Glutamatergic neuron (in vitro differentiated cells): ENCODE data around the gene FGF13. TPM values are rescaled to one million over a fixed set of nuclear protein-coding genes. Genes with fewer than 3 reads are reported as not detected.

Source experiments
- DNase-seq: peaks from one replicate; pipeline ENCODE4 v3.0.0; 2022
- H3K27ac Mint-ChIP-seq: one replicate; pipeline ENCODE4 v1.8.0; 2020; ENCODE audit warnings: mild to moderate bottlenecking, mixed read lengths, inconsistent platforms; ENCODE audit not compliant: unreplicated experiment
- H3K27me3 Mint-ChIP-seq: one replicate; pipeline ENCODE4 v1.8.0; 2020; ENCODE audit warnings: mild to moderate bottlenecking, moderate library complexity, mixed read lengths, inconsistent platforms; ENCODE audit not compliant: unreplicated experiment
- H3K36me3 Mint-ChIP-seq: one replicate; pipeline ENCODE4 v1.8.0; 2020; ENCODE audit warnings: mild to moderate bottlenecking, mixed read lengths, inconsistent platforms; ENCODE audit not compliant: unreplicated experiment
- H3K4me1 Mint-ChIP-seq: one replicate; pipeline ENCODE4 v1.8.0; 2020; ENCODE audit warnings: mild to moderate bottlenecking, low read depth, mixed read lengths, inconsistent platforms; ENCODE audit not compliant: unreplicated experiment
- H3K4me3 Mint-ChIP-seq: one replicate; pipeline ENCODE4 v1.8.0; 2020; ENCODE audit warnings: mild to moderate bottlenecking, mixed read lengths, inconsistent platforms; ENCODE audit not compliant: unreplicated experiment
- H3K9me3 Mint-ChIP-seq: one replicate; pipeline ENCODE4 v1.8.0; 2020; ENCODE audit warnings: mild to moderate bottlenecking, moderate library complexity, mixed read lengths, inconsistent platforms; ENCODE audit not compliant: unreplicated experiment
- total RNA-seq: library from RNA; stranded (reverse); fragmentation: NEBNext Ultra II Directional; extraction: Animal tissue kit (Norgen Biotek cat#: 25700); gene quantifications from one replicate; pipeline ENCODE4 v1.2.1, GENCODE V29; 2021; ENCODE audit not compliant: unreplicated experiment
- TF ChIP-seq, protein P1 (sequence below): fragments of 200-600 bp; sonication (generic); IDR thresholded peaks from one replicate; pipeline ENCODE4 v1.5.0; 2021; ENCODE audit not compliant: partially characterized antibody, unreplicated experiment

The FGF13 gene
- total RNA-seq, 1 donor from 2014 or later, result 34.2 TPM

DNA sequence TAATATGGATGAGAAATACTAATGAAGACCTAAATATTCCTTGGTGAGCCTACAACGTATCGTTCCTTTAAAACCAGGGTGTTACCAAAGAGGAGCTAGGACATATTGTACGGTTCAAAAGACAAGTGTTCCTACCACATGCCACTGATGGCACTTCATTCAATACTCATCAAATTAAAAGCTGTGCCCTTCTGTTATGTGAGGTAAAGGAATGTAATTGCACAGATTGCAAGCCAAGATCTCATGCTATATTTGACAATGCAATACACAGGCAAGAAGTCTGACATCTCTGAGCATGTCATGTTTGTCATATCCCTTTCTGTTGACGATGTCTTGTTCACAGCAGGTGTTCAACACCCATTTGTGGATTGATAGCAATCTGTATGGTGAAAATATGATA is 6.9 kb downstream of the FGF13 start:
- peaks cover under 1% of the 10 kb centered on the region for H3K4me1 Mint-ChIP-seq
- H3K36me3 Mint-ChIP-seq, result no peaks in the 10 kb centered on the region
- H3K27me3 Mint-ChIP-seq, result no peaks in the 10 kb centered on the region
- TF ChIP-seq, protein P1, sequence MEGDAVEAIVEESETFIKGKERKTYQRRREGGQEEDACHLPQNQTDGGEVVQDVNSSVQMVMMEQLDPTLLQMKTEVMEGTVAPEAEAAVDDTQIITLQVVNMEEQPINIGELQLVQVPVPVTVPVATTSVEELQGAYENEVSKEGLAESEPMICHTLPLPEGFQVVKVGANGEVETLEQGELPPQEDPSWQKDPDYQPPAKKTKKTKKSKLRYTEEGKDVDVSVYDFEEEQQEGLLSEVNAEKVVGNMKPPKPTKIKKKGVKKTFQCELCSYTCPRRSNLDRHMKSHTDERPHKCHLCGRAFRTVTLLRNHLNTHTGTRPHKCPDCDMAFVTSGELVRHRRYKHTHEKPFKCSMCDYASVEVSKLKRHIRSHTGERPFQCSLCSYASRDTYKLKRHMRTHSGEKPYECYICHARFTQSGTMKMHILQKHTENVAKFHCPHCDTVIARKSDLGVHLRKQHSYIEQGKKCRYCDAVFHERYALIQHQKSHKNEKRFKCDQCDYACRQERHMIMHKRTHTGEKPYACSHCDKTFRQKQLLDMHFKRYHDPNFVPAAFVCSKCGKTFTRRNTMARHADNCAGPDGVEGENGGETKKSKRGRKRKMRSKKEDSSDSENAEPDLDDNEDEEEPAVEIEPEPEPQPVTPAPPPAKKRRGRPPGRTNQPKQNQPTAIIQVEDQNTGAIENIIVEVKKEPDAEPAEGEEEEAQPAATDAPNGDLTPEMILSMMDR, result no peak
- no peak overlapping the region for H3K27ac Mint-ChIP-seq
- no peaks in the 10 kb centered on the region for H3K9me3 Mint-ChIP-seq
- H3K4me3 Mint-ChIP-seq, result no peak overlapping the region
- no peak for DNase-seq

DNA sequence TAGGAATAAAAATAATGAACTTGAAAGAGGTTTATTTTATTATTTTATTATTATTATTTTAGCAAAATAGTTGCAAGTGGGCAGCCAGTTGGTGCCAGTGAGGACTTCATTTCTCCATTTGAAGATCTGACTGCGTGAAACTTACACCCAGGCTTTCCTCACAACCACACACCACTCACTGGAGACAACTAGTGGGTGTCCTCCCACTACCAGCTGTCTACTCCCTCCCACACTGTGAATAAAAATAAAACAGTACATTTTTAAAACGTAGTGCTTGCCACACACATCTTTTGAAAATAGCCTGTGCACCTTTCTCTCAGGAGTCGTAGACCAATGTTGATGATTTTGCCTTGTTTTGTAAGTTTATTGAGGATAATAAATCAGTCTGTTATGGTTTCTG is 7.4 kb downstream of the FGF13 start:
- DNase-seq, result no peak
- no peaks in the 10 kb centered on the region for H3K9me3 Mint-ChIP-seq
- H3K27ac Mint-ChIP-seq, result no peak overlapping the region
- no peak overlapping the region for H3K4me3 Mint-ChIP-seq
- H3K36me3 Mint-ChIP-seq, result no peaks in the 10 kb centered on the region
- H3K27me3 Mint-ChIP-seq, result no peaks in the 10 kb centered on the region
- no peaks in the 10 kb centered on the region for H3K4me1 Mint-ChIP-seq
- TF ChIP-seq, protein P1, result no peak

DNA sequence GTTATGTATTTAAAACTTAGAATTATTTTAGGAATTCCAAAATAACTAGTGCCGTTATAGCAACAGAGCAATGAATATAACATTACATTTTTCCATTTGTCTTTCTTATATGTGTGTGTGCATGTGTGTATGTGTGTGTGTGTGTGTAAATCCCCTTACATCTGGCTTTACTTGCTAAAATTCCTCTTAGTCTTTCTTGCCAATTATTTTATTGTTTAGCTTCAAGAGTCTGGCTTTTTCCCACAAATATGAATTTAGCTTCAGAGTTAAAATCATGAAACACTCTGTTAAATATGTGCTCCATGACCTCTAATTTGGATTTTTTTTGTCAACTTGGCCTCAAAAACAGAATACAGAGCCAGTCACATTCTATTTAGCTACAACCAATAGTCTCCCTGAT is 18.9 kb downstream of the FGF13 start:
- Mint-ChIP-seq H3K4me1 (peaks cover 2% of the 10 kb centered on the region), H3K27ac (no peak overlapping the region), H3K36me3 (no peaks in the 10 kb centered on the region), H3K9me3 (no peaks in the 10 kb centered on the region), H3K4me3 (no peak overlapping the region), H3K27me3 (no peaks in the 10 kb centered on the region)
- TF ChIP-seq, protein P1, result no peak
- no peak for DNase-seq

DNA sequence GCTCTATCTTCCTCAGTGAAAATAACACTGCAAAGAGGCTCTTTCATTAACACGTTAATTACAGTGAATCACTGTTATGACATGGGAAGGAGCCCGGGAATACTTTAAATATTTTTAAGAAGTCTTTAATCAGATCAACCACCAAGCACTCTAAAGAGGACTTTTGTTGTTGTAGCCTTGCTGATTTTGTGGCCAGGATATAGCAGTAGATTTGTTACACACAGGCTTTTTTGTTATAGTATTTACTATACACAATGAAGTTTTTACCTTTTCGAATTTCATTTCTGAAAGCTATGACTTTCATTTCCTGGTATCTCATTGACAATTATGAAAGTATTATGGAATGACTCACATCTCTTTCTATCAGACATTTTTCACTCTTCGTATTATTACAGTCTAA is 20.3 kb downstream of the FGF13 start:
- H3K27me3 Mint-ChIP-seq, result no peaks in the 10 kb centered on the region
- H3K9me3 Mint-ChIP-seq, result no peaks in the 10 kb centered on the region
- no peak for DNase-seq
- no peak overlapping the region for H3K27ac Mint-ChIP-seq
- no peaks in the 10 kb centered on the region for H3K36me3 Mint-ChIP-seq
- H3K4me3 Mint-ChIP-seq, result no peak overlapping the region
- peaks cover 2% of the 10 kb centered on the region for H3K4me1 Mint-ChIP-seq
- TF ChIP-seq, protein P1, result no peak

DNA sequence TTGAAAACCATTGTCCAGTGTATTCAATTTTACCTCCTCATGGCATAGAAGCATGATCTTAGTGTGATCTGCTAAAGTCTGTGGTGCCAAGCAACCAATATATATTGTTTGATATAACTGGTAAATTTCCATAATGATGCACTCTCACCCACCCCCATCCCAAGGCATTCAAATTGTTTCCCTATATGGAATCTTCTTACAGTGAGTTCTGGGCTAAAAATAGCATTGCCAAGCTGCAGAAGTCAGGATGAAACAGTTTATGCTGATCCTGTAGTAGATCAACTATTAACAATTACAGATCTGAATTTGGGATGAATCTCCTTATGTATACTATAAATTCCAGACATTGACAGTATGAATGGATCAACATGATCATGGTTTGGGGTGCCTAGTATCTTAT is 20.9 kb downstream of the FGF13 start:
- Mint-ChIP-seq H3K27me3 (no peaks in the 10 kb centered on the region), H3K27ac (no peak overlapping the region), H3K9me3 (no peaks in the 10 kb centered on the region), H3K4me1 (peaks cover 2% of the 10 kb centered on the region), H3K4me3 (no peak overlapping the region), H3K36me3 (no peaks in the 10 kb centered on the region)
- no peak for DNase-seq
- TF ChIP-seq, protein P1, result no peak
